OCI-LY7 (cell line): ENCODE results near the gene GJB6.

Experiments used
- EZH2phosphoT487 ChIP-seq: fragments of 200-600 bp; sonication (generic); IDR thresholded peaks from 2 replicates; pipeline ENCODE4 v1.6.1; 2018; ENCODE audit warnings: low read depth, borderline replicate concordance, mild to moderate bottlenecking, mixed run types, antibody characterized with exemption, low read length, moderate library complexity, mixed read lengths
- TF ChIP-seq, protein P1 (sequence below): fragments of 200-600 bp; sonication (generic); conservative IDR thresholded peaks from 2 replicates; pipeline ENCODE4 v1.5.1; 2014; ENCODE audit warnings: mild to moderate bottlenecking, antibody characterized with exemption, low read length, moderate library complexity, mixed read lengths

DNA sequence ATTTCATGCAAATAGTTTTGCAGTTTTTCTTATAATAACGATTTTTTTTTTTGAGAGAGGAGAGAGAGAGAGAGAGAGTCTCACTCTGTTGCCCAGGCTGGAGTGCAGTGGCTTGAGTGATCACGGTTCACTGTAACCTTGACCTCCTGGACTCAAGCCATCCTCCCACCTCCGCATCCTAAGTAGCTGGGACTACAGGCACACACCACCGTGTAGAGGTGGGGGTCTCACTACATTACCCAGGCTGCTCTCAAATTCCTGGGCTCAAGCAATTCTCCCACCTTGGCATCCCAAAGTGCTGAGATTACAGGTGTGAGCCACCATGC lies 26.8 kb upstream of the GJB6 start:
- TF ChIP-seq, protein P1, sequence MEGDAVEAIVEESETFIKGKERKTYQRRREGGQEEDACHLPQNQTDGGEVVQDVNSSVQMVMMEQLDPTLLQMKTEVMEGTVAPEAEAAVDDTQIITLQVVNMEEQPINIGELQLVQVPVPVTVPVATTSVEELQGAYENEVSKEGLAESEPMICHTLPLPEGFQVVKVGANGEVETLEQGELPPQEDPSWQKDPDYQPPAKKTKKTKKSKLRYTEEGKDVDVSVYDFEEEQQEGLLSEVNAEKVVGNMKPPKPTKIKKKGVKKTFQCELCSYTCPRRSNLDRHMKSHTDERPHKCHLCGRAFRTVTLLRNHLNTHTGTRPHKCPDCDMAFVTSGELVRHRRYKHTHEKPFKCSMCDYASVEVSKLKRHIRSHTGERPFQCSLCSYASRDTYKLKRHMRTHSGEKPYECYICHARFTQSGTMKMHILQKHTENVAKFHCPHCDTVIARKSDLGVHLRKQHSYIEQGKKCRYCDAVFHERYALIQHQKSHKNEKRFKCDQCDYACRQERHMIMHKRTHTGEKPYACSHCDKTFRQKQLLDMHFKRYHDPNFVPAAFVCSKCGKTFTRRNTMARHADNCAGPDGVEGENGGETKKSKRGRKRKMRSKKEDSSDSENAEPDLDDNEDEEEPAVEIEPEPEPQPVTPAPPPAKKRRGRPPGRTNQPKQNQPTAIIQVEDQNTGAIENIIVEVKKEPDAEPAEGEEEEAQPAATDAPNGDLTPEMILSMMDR = no peak
- TF ChIP-seq EZH2phosphoT487 = no peak
